Liver (tissue), 9 donors: ENCODE results near the gene SIK3. TPM values are rescaled to one million over a fixed set of nuclear protein-coding genes. Genes with fewer than 3 reads are reported as not detected.

ENCODE experiments used
- DNase-seq: peaks from one replicate; pipeline ENCODE4 v3.0.0-alpha.2; 2017; ENCODE audit warnings: low spot score
- H3K27ac ChIP-seq, 2 donors: one replicate each; pipeline ENCODE4 v1.7.0; 2013; ENCODE audit warnings: inconsistent platforms in 2 of 2, low read length in 2 of 2, control low read depth in 1 of 2, low read depth in 1 of 2, mild to moderate bottlenecking in 1 of 2
- H3K27me3 ChIP-seq, 4 donors: one replicate each; pipeline versions ENCODE4 v1.6.1 to v1.7.0; 2013; ENCODE audit warnings: low read length in 3 of 4, inconsistent platforms in 1 of 4, mild to moderate bottlenecking in 1 of 4, moderate library complexity in 1 of 4; ENCODE audit not compliant: control insufficient read depth in 4 of 4, insufficient read depth in 4 of 4
- H3K36me3 ChIP-seq, 4 donors: one replicate each; pipeline versions ENCODE4 v1.6.1 to v1.7.0; 2013; ENCODE audit warnings: low read length in 3 of 4, mild to moderate bottlenecking in 3 of 4, low read depth in 1 of 4, moderate library complexity in 1 of 4; ENCODE audit not compliant: control insufficient read depth in 4 of 4, insufficient read depth in 3 of 4
- H3K4me1 ChIP-seq, 4 donors: one replicate each; pipeline versions ENCODE4 v1.6.1 to v1.7.0; 2013; ENCODE audit warnings: low read length in 3 of 4, mild to moderate bottlenecking in 3 of 4, moderate library complexity in 1 of 4; ENCODE audit not compliant: control insufficient read depth in 4 of 4, insufficient read depth in 4 of 4
- H3K4me3 ChIP-seq, 3 donors: one replicate each; pipeline versions ENCODE4 v1.6.1 to v1.7.0; 2013; ENCODE audit warnings: low read length in 3 of 3, control low read depth in 1 of 3, low read depth in 1 of 3, mild to moderate bottlenecking in 1 of 3
- H3K9ac ChIP-seq, 2 donors: one replicate each; pipeline ENCODE4 v1.7.0; 2013; ENCODE audit warnings: low read length in 2 of 2, mild to moderate bottlenecking in 2 of 2, moderate library complexity in 2 of 2, control low read depth in 1 of 2, low read depth in 1 of 2
- H3K9me3 ChIP-seq, 4 donors: one replicate each; pipeline versions ENCODE4 v1.6.1 to v1.7.0; 2013; ENCODE audit warnings: low read length in 3 of 4; ENCODE audit not compliant: control insufficient read depth in 4 of 4
- ATF3 ChIP-seq: IDR thresholded peaks from 2 replicates; pipeline ENCODE4 v1.6.1; 2016; ENCODE audit warnings: antibody characterized with exemption
- EGR1 ChIP-seq, 2 donors: IDR thresholded peaks; 2 replicates each; pipeline ENCODE4 v1.6.1; 2016 to 2018; ENCODE audit warnings: antibody characterized with exemption in 2 of 2, low read depth in 2 of 2
- FOXA1 ChIP-seq: IDR thresholded peaks from 2 replicates; pipeline ENCODE4 v1.6.1; 2016; ENCODE audit warnings: antibody characterized with exemption
- FOXA2 ChIP-seq: IDR thresholded peaks from 2 replicates; pipeline ENCODE4 v1.6.1; 2016; ENCODE audit warnings: antibody characterized with exemption
- GABPA ChIP-seq, 2 donors: IDR thresholded peaks in 1 of 2; conservative IDR thresholded peaks in 1 of 2; 2 replicates each; pipeline ENCODE4 v1.6.1; 2016; ENCODE audit warnings: antibody characterized with exemption in 2 of 2, mild to moderate bottlenecking in 1 of 2, moderate library complexity in 1 of 2
- HNF4A ChIP-seq, 2 donors: conservative IDR thresholded peaks; 2 replicates each; pipeline ENCODE4 v1.6.1; 2016; ENCODE audit warnings: antibody characterized with exemption in 2 of 2, mild to moderate bottlenecking in 2 of 2
- HNF4G ChIP-seq: IDR thresholded peaks from 2 replicates; pipeline ENCODE4 v1.6.1; 2016; ENCODE audit warnings: antibody characterized with exemption
- JUND ChIP-seq, 2 donors: IDR thresholded peaks; 2 replicates each; pipeline ENCODE4 v1.6.1; 2016; ENCODE audit warnings: antibody characterized with exemption in 2 of 2
- NR2F2 ChIP-seq: IDR thresholded peaks from 2 replicates; pipeline ENCODE4 v1.6.1; 2016; ENCODE audit warnings: antibody characterized with exemption
- RAD21 ChIP-seq, 2 donors: IDR thresholded peaks; 2 replicates each; pipeline ENCODE4 v1.6.1; 2016; ENCODE audit warnings: antibody characterized with exemption in 2 of 2, mild to moderate bottlenecking in 2 of 2
- REST ChIP-seq: IDR thresholded peaks from 2 replicates; pipeline ENCODE4 v1.6.1; 2016; ENCODE audit warnings: antibody characterized with exemption, mild to moderate bottlenecking
- RXRA ChIP-seq, 2 donors: IDR thresholded peaks; 2 replicates each; pipeline ENCODE4 v1.6.1; 2017 to 2018; ENCODE audit warnings: antibody characterized with exemption in 2 of 2, mild to moderate bottlenecking in 1 of 2
- SP1 ChIP-seq: IDR thresholded peaks from 2 replicates; pipeline ENCODE4 v1.6.1; 2018; ENCODE audit warnings: antibody characterized with exemption, mild to moderate bottlenecking
- TAF1 ChIP-seq: conservative IDR thresholded peaks from 2 replicates; pipeline ENCODE4 v1.6.1; 2016; ENCODE audit warnings: antibody characterized with exemption, mild to moderate bottlenecking
- YY1 ChIP-seq: IDR thresholded peaks from 2 replicates; pipeline ENCODE4 v1.6.1; 2016; ENCODE audit warnings: antibody characterized with exemption, mild to moderate bottlenecking
- WGBS: extraction: QIAGEN DNeasy Blood & Tissue Kit; methylation state at CpG from one replicate; pipeline ENCODE4 v1.1.7; 2013; 5-methylcytosine and 5-hydroxymethylcytosine counted together
- polyA plus RNA-seq, 2 donors: library from polyadenylated mRNA; stranded (reverse) in 1 of 2; unstranded in 1 of 2; fragments of 200-250 nt in 1 of 2; fragments of >200 nt in 1 of 2; fragmentation: Nextera tagmentation in 1 of 2; extraction: Ambion mirVana in 1 of 2; gene quantifications; one replicate each; pipeline versions ENCODE4 v1.2.1 to v1.2.3, GENCODE V29; 2013 to 2015
- total RNA-seq, 2 donors: library from RNA; depleted of rRNA; stranded (reverse); fragments of >200 nt; gene quantifications; one replicate each; pipeline ENCODE4 v1.2.3, GENCODE V29; 2014
- TF ChIP-seq, protein P1 (sequence below): IDR thresholded peaks from 2 replicates; pipeline ENCODE4 v1.6.1; 2016; ENCODE audit warnings: antibody characterized with exemption
- TF ChIP-seq, protein P2 (sequence below): fragments of 150-350 bp; IDR thresholded peaks from 2 replicates; pipeline ENCODE4 v1.5.1; 2017; ENCODE audit warnings: improper control_type of control experiment, low read depth, low read length; ENCODE audit not compliant: missing input control
- TF ChIP-seq, protein P3 (sequence below): IDR thresholded peaks from 2 replicates; pipeline ENCODE4 v1.6.1; 2016; ENCODE audit warnings: antibody characterized with exemption
- donor health status: healthy.
- donor health status: healthy.
- donor health status: healthy.
- donor health status: healthy.
- donor health status: healthy.

SIK3 gene
- total and polyA plus RNA-seq, 4 donors, result 6.9 to 52.4 (median 14.4) TPM

GRCh38 chr11:116829525-116830183 lies 268.6 kb downstream of the SIK3 start, which contains the start of gene APOC3:
APOC3 (plus strand) TSS chr11:116829907; CDS start chr11:116830583, 676 bp downstream.
- Histone ChIP-seq H3K9me3 (no peaks in the 10 kb centered on the region), H3K9ac (peak within 1 kb of the TSS; percentile 52 to 98), H3K27ac (peak within 1 kb of the TSS; percentile 86 to 91), H3K4me1 (peaks cover 22 to 79% (median 46%) of the 10 kb centered on the region in 4 donors), H3K4me3 (peak within 1 kb of the TSS; percentile 45 to 79 (median 72)), H3K27me3 (no peaks in the 10 kb centered on the region), H3K36me3 (no peaks in the 10 kb centered on the region)
- peak; percentile 68 for DNase-seq
- WGBS, result 31% methylated on average over 9 of the region's 9 CpGs
- peak; percentile 99 for TF ChIP-seq TAF1
- peak; percentile 57 to 72 for TF ChIP-seq RAD21 (IDR thresholded peaks at IDR 0.05)
- peak; percentile 27 for TF ChIP-seq NR2F2
- TF ChIP-seq RXRA (IDR thresholded peaks at IDR 0.05), result peak; percentile 90 to 94
- TF ChIP-seq, protein P1, sequence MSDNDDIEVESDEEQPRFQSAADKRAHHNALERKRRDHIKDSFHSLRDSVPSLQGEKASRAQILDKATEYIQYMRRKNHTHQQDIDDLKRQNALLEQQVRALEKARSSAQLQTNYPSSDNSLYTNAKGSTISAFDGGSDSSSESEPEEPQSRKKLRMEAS, result peak; percentile 49
- peak; percentile 97 for TF ChIP-seq HNF4A (conservative IDR thresholded peaks at IDR 0.05)
- TF ChIP-seq, protein P2, sequence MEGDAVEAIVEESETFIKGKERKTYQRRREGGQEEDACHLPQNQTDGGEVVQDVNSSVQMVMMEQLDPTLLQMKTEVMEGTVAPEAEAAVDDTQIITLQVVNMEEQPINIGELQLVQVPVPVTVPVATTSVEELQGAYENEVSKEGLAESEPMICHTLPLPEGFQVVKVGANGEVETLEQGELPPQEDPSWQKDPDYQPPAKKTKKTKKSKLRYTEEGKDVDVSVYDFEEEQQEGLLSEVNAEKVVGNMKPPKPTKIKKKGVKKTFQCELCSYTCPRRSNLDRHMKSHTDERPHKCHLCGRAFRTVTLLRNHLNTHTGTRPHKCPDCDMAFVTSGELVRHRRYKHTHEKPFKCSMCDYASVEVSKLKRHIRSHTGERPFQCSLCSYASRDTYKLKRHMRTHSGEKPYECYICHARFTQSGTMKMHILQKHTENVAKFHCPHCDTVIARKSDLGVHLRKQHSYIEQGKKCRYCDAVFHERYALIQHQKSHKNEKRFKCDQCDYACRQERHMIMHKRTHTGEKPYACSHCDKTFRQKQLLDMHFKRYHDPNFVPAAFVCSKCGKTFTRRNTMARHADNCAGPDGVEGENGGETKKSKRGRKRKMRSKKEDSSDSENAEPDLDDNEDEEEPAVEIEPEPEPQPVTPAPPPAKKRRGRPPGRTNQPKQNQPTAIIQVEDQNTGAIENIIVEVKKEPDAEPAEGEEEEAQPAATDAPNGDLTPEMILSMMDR, result no peak
- TF ChIP-seq, protein P3, sequence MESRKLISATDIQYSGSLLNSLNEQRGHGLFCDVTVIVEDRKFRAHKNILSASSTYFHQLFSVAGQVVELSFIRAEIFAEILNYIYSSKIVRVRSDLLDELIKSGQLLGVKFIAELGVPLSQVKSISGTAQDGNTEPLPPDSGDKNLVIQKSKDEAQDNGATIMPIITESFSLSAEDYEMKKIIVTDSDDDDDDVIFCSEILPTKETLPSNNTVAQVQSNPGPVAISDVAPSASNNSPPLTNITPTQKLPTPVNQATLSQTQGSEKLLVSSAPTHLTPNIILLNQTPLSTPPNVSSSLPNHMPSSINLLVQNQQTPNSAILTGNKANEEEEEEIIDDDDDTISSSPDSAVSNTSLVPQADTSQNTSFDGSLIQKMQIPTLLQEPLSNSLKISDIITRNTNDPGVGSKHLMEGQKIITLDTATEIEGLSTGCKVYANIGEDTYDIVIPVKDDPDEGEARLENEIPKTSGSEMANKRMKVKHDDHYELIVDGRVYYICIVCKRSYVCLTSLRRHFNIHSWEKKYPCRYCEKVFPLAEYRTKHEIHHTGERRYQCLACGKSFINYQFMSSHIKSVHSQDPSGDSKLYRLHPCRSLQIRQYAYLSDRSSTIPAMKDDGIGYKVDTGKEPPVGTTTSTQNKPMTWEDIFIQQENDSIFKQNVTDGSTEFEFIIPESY, result peak; percentile 49
- TF ChIP-seq HNF4G, result peak; percentile 95
- TF ChIP-seq FOXA2, result no peak
- TF ChIP-seq FOXA1, result no peak
- peak; percentile 67 for TF ChIP-seq YY1
- TF ChIP-seq ATF3, result peak; percentile 49
- peak; percentile 95 for TF ChIP-seq REST
- peak in 1 of 2 donors; percentile 71 for TF ChIP-seq JUND (IDR thresholded peaks at IDR 0.05)
- TF ChIP-seq EGR1 (IDR thresholded peaks at IDR 0.05; ENCODE audit: low read depth in 2 of 2), result no peak
- peak; percentile 96 for TF ChIP-seq SP1
- TF ChIP-seq GABPA (IDR thresholded peaks at IDR 0.05 in 1 of 2, conservative IDR thresholded peaks at IDR 0.05 in 1 of 2), result peak in 1 of 2 donors; percentile 17
